Left ventricle myocardium superior (tissue), 1 donor: Measurements from ENCODE around the gene PLCB2. TPM values are rescaled to one million over a fixed set of nuclear protein-coding genes. Genes with fewer than 3 reads are reported as not detected.

Experiments
- ATAC-seq: fragments of 200-7000 bp; cut with Tn5 transposase; one replicate; pipeline ENCODE4 v1.9.1; 2020; ENCODE audit warnings: mild to moderate bottlenecking, moderate library complexity
- DNase-seq: peaks from one replicate; pipeline ENCODE4 v3.0.0-alpha.2; 2020
- intact Hi-C: fragments of 100-400 bp; cut with micrococcal nuclease; formaldehyde crosslinking; loops from one replicate; pipeline ENCODE4 v1.11.0; 2022
- total RNA-seq: library from RNA; stranded (reverse); fragmentation: NEBNext Ultra II Directional; extraction: Animal tissue kit (Norgen Biotek cat#: 25700); gene quantifications from one replicate; pipeline ENCODE4 v1.2.1, GENCODE V29; 2021
- donor health status: DM: no; HTN: yes; CAD: no; lungs with severe emphysema.

The PLCB2 gene
- total RNA-seq, 1 donor from 2014 or later, result 7.5 TPM

GRCh38 chr15:40310001-40310959 lies 2.5 kb upstream of the PLCB2 start:
- ATAC-seq, result peak; percentile 73
- intact Hi-C loops, result no loop called here
- DNase-seq, result peak; percentile 77

- intact Hi-C loops, result no loop called here
These were observed 1.7 kb upstream of the PLCB2 start for GRCh38 chr15:40309344-40309862.

GRCh38 chr15:40306908-40307307 lies 827 bp downstream of the PLCB2 start:
- intact Hi-C loops, result no loop called here
- peak; percentile 10 for ATAC-seq
- no peak for DNase-seq

More at GRCh38 chr15:40309344-40309862, 1.7 kb upstream of the PLCB2 start:
- no peak for ATAC-seq
- no peak for DNase-seq

GRCh38 chr15:40306371-40306770 lies 1.4 kb downstream of the PLCB2 start:
- ATAC-seq, result no peak
- no peak for DNase-seq
- intact Hi-C loops, result no loop called here

- no peak for DNase-seq
- no peak for ATAC-seq
- intact Hi-C loops, result no loop called here
These were observed 2.5 kb downstream of the PLCB2 start for GRCh38 chr15:40305281-40305680.

GRCh38 chr15:40303576-40303975 lies 4.2 kb downstream of the PLCB2 start:
- intact Hi-C loops, result no loop called here
- ATAC-seq (no peak), DNase-seq (no peak)

- intact Hi-C loops, result no loop called here
- DNase-seq (no peak), ATAC-seq (no peak)
These were observed 4.8 kb downstream of the PLCB2 start for GRCh38 chr15:40302981-40303380.

- DNase-seq (no peak), ATAC-seq (no peak)
- intact Hi-C loops, result no loop called here
These were observed 5.3 kb downstream of the PLCB2 start for GRCh38 chr15:40302288-40302886.

GRCh38 chr15:40301467-40302179 lies 6.1 kb downstream of the PLCB2 start:
- intact Hi-C loops, result no loop called here
- ATAC-seq (peak; percentile 67), DNase-seq (no peak)

- intact Hi-C loops, result no loop called here
- ATAC-seq (no peak), DNase-seq (no peak)
These were observed 7.0 kb downstream of the PLCB2 start for GRCh38 chr15:40300771-40301170.

- ATAC-seq, result no peak
- intact Hi-C loops, result no loop called here
These were observed 7.4 kb downstream of the PLCB2 start for GRCh38 chr15:40300367-40300766.

GRCh38 chr15:40298216-40298935 lies 9.4 kb downstream of the PLCB2 start:
- DNase-seq (no peak), ATAC-seq (no peak)
- intact Hi-C loops, result no loop called here

More at GRCh38 chr15:40300367-40300766, 7.4 kb downstream of the PLCB2 start:
- no peak for DNase-seq

- ATAC-seq (no peak), DNase-seq (no peak)
- intact Hi-C loops, result no loop called here
These were observed 10.4 kb downstream of the PLCB2 start for GRCh38 chr15:40297356-40297755.

- ATAC-seq (peak; percentile 4), DNase-seq (no peak)
- intact Hi-C loops, result no loop called here
These were observed 11.0 kb downstream of the PLCB2 start for GRCh38 chr15:40296561-40297230.

GRCh38 chr15:40295877-40296560 lies 11.7 kb downstream of the PLCB2 start:
- intact Hi-C loops, result no loop called here
- ATAC-seq, result peak; percentile 94

GRCh38 chr15:40295297-40295696 lies 12.4 kb downstream of the PLCB2 start:
- no peak for DNase-seq
- intact Hi-C loops, result no loop called here
- no peak for ATAC-seq

More at GRCh38 chr15:40295877-40296560, 11.7 kb downstream of the PLCB2 start:
- peak; percentile 90 for DNase-seq

GRCh38 chr15:40293905-40294895 lies 13.5 kb downstream of the PLCB2 start:
- no peak for DNase-seq
- intact Hi-C loops, result no loop called here
- no peak for ATAC-seq
